GM19328 (cell line): ENCODE measurements around the gene CALHM2.
"Not testable (repeated sequence)": the region's sequence is repeated elsewhere in the genome, so short reads cannot be mapped to it uniquely, and the experiment has no call there.

Experiments used
- ATAC-seq: cut with Tn5 transposase; IDR thresholded peaks from one replicate; pipeline ENCODE4 v1.9.1; 2021; ENCODE audit warnings: mild to moderate bottlenecking, moderate library complexity; ENCODE audit not compliant: unreplicated experiment

CALHM2 gene

GRCh38 chr10:103451831-103452505, at the start of gene CALHM2:
CALHM2 (minus strand) TSS chr10:103452370; CDS start chr10:103449941, 2,429 bp downstream.
- ATAC-seq: peak; percentile 64

GRCh38 chr10:103501186-103501585, 49.0 kb upstream of the CALHM2 start:
- no peak for ATAC-seq

GRCh38 chr10:103500481-103500880, 48.3 kb upstream of the CALHM2 start:
- no peak for ATAC-seq

GRCh38 chr10:103499881-103500280, 47.7 kb upstream of the CALHM2 start:
- no peak for ATAC-seq

GRCh38 chr10:103498936-103499638, 46.9 kb upstream of the CALHM2 start:
- ATAC-seq: no peak

- no peak for ATAC-seq
Observed at GRCh38 chr10:103497161-103497915, 45.2 kb upstream of the CALHM2 start.

- ATAC-seq: no peak
Observed at GRCh38 chr10:103495321-103495720, 43.2 kb upstream of the CALHM2 start.

GRCh38 chr10:103493916-103494877, 42.0 kb upstream of the CALHM2 start:
- ATAC-seq: no peak

GRCh38 chr10:103493362-103493915, 41.3 kb upstream of the CALHM2 start, which contains the start of gene NEURL1:
NEURL1 (plus strand) TSS chr10:103493705; CDS start chr10:103494388, 683 bp downstream.
- no peak for ATAC-seq

- ATAC-seq: no peak
Observed at GRCh38 chr10:103492655-103493261, 40.6 kb upstream of the CALHM2 start.

GRCh38 chr10:103491729-103492364, 39.7 kb upstream of the CALHM2 start:
- ATAC-seq: no peak

- peak; percentile 16 for ATAC-seq
Observed at GRCh38 chr10:103490986-103491314, 38.8 kb upstream of the CALHM2 start.

GRCh38 chr10:103487410-103487708, 35.2 kb upstream of the CALHM2 start:
- ATAC-seq: no peak

- ATAC-seq: not testable (repeated sequence)
Observed at GRCh38 chr10:103486635-103487409, 34.7 kb upstream of the CALHM2 start.

- no peak for ATAC-seq
Observed at GRCh38 chr10:103481974-103482531, 29.9 kb upstream of the CALHM2 start.

GRCh38 chr10:103480521-103480920, 28.4 kb upstream of the CALHM2 start:
- no peak for ATAC-seq

- ATAC-seq: no peak
Observed at GRCh38 chr10:103479135-103479534, 27.0 kb upstream of the CALHM2 start, which contains the start of gene CALHM3. CALHM3 (minus strand) TSS chr10:103479240; CDS start chr10:103479032, 208 bp downstream.

GRCh38 chr10:103478671-103479070, 26.5 kb upstream of the CALHM2 start:
- ATAC-seq: no peak
